Small intestine (tissue), 7 donors: ENCODE results near the gene SMAD5. TPM values are rescaled to one million over a fixed set of nuclear protein-coding genes. Genes with fewer than 3 reads are reported as not detected.

Source experiments
- DNase-seq, 2 donors: peaks; one replicate each; pipeline versions ENCODE4 v3.0.0 to v3.0.0-alpha.2; 2013
- FAIRE-seq: peaks from 2 replicates; lab custom pipeline; 2012; peaks lifted over from hg19 to GRCh38; lab: Jason Lieb, UNC
- H3K27ac ChIP-seq, 3 donors: one replicate each; pipeline ENCODE4 v1.5.1; 2013; ENCODE audit warnings: low read length in 2 of 3, mild to moderate bottlenecking in 2 of 3, control low read depth in 1 of 3, inconsistent platforms in 1 of 3, low read depth in 1 of 3, moderate library complexity in 1 of 3
- H3K27me3 ChIP-seq, 3 donors: one replicate each; pipeline ENCODE4 v1.6.1; 2013; ENCODE audit warnings: low read length in 3 of 3, inconsistent platforms in 1 of 3; ENCODE audit not compliant: control insufficient read depth in 3 of 3, insufficient read depth in 3 of 3
- H3K36me3 ChIP-seq, 3 donors: one replicate each; pipeline ENCODE4 v1.6.1; 2013; ENCODE audit warnings: low read length in 3 of 3, inconsistent platforms in 1 of 3, low read depth in 1 of 3, mild to moderate bottlenecking in 1 of 3, moderate library complexity in 1 of 3; ENCODE audit not compliant: control insufficient read depth in 3 of 3, insufficient read depth in 2 of 3
- H3K4me1 ChIP-seq, 3 donors: one replicate each; pipeline ENCODE4 v1.6.1; 2013; ENCODE audit warnings: low read length in 2 of 3, inconsistent platforms in 1 of 3, low read depth in 1 of 3, mild to moderate bottlenecking in 1 of 3, moderate library complexity in 1 of 3; ENCODE audit not compliant: control insufficient read depth in 3 of 3, insufficient read depth in 2 of 3
- H3K4me3 ChIP-seq, 3 donors: one replicate each; pipeline ENCODE4 v1.5.1; 2013; ENCODE audit warnings: low read length in 3 of 3, control low read depth in 1 of 3, inconsistent platforms in 1 of 3, low read depth in 1 of 3, mild to moderate bottlenecking in 1 of 3, moderate library complexity in 1 of 3
- H3K9me3 ChIP-seq, 2 donors: one replicate each; pipeline ENCODE4 v1.6.1; 2013; ENCODE audit warnings: low read depth in 1 of 2, low read length in 1 of 2; ENCODE audit not compliant: control insufficient read depth in 2 of 2, insufficient read depth in 1 of 2
- WGBS, 3 donors: extraction: QIAGEN DNeasy Blood & Tissue Kit; methylation state at CpG; one replicate each; pipeline ENCODE4 v1.1.7; 2013; 5-methylcytosine and 5-hydroxymethylcytosine counted together
- polyA plus RNA-seq, 4 donors: library from polyadenylated mRNA; stranded (reverse) in 3 of 4; unstranded in 1 of 4; fragments of 200-250 nt in 3 of 4; fragments of 120-200 nt in 1 of 4; gene quantifications; one replicate each; pipeline versions ENCODE4 v1.2.1 to v1.2.3, GENCODE V29; 2013
- donor health status: healthy with polysubstance abuse.
- donor health status: control.
- donor health status: control.
- donor health status: Bipolar disorder and iron deficiency.
- donor health status: healthy.

The SMAD5 gene
- polyA plus RNA-seq, 4 donors: 3.4 to 35.6 (median 9.1) TPM

DNA sequence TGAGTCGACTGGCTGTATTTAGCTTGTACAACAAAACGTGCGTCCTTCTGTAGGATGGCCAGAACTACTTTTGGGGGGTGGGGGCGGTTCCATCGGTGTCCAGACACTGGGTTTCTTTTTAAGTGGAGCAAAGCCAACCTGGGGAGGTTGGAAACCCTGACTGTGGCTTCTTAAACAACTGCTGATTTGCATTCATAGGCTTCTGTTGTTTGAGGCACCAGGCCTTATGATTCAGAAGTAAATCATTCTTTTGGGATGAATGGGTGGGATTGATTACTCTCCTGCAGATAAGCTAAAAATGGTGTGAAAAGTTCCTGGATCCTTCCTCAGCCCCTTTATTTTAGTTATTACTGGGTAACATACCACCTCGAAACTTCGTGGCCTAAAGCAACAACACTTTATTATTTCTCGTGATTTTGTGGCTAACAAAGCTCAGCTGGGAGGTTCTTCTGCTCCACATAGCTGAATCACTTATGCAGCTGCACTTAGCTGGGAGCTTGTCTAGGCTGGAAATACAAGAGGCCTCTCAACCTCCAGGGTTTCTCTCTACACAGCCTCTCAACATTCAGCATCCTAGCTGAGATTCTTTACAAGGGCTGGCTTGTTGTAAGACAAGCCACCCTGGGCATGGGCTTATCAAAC, 72.5 kb downstream of the SMAD5 start:
- H3K27ac ChIP-seq: no peak overlapping the region
- FAIRE-seq (no peak), DNase-seq (no peak)
- peaks cover 0 to 3% (median 0%) of the 10 kb centered on the region in 3 donors for H3K4me1 ChIP-seq
- no peaks in the 10 kb centered on the region for H3K27me3 ChIP-seq
- H3K4me3 ChIP-seq: no peak overlapping the region
- peaks cover 0 to 10% (median 0%) of the 10 kb centered on the region in 3 donors for H3K36me3 ChIP-seq
- WGBS, 3 donors: 92 to 94% (median 94%) methylated on average over 8 of the region's 8 CpGs
- H3K9me3 ChIP-seq: peaks cover 0 to 7% of the 10 kb centered on the region in 2 donors

DNA sequence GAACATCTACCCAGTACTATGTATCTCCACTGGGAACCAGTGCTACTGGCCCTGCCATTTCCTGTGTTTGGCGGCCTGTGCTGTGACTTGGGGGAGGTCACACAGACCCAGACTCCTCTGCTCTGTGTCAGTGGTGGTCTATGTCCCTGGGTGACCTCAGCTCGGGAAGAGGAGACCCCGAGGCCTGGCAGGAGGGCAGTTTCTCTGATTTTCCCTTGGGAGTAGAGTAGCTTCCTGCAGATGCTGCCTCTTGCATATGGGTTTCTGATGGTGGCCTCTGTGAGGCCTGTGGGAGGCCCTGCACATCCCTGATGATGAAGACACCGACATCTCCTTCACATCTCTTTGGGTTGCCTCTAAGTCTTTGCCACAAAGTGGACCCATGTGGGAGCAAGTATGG, 73.3 kb downstream of the SMAD5 start:
- H3K4me1 ChIP-seq: peaks cover 0 to 3% (median 0%) of the 10 kb centered on the region in 3 donors
- no peak overlapping the region for H3K27ac ChIP-seq
- FAIRE-seq (no peak), DNase-seq (no peak)
- peaks cover 0 to 7% of the 10 kb centered on the region in 2 donors for H3K9me3 ChIP-seq
- no peak overlapping the region for H3K4me3 ChIP-seq
- peaks cover 0 to 12% (median 0%) of the 10 kb centered on the region in 3 donors for H3K36me3 ChIP-seq
- H3K27me3 ChIP-seq: no peaks in the 10 kb centered on the region
- WGBS, 3 donors: 79 to 93% (median 85%) methylated on average over 4 of the region's 4 CpGs

DNA sequence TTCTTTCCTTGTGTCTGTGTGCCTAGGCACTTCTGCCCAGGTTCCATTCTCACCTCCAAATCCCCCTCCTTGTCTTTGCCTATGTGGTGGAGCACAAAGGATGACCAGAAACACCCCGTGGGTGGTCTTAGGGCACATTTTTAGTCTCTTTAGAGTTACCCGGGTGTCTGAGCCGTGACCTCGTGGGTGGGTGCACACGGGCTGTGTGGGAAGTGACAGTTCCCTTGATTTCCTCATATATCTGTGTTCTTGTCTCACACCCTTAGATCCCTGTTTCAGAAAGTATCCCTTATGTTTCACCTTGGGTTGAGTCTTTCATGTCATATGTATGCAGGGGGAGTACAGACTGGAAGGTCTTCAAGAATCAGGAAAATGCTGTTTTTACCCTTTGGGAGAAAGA, 73.7 kb downstream of the SMAD5 start:
- Histone ChIP-seq H3K27ac (no peak overlapping the region), H3K27me3 (no peaks in the 10 kb centered on the region), H3K4me3 (no peak overlapping the region), H3K9me3 (peaks cover 0 to 7% of the 10 kb centered on the region in 2 donors), H3K36me3 (peaks cover 0 to 12% (median 0%) of the 10 kb centered on the region in 3 donors), H3K4me1 (peaks cover 0 to 3% (median 0%) of the 10 kb centered on the region in 3 donors)
- FAIRE-seq (no peak), DNase-seq (no peak)
- 75 to 89% (median 75%) methylated on average over 5 of the region's 5 CpGs for WGBS, 3 donors

DNA sequence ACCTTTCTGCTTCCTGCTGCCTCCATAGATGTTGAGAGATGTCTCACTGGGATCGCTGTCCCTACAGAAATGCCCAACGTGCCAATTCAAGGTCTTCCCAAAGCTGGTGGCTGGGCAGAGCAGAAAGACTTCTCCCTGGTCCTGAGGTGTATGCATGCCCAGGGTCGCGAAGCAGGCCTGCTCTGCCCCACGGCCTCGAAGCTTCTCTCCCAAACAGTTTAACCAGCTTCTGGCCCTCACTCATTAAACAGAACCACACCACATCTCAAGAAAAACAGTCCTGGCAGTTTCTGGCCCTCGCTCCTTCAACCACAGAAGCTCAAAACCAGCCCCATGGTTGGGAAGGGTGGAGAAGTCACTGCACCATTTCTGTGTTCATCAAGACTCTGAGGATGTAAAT, 75.0 kb downstream of the SMAD5 start:
- no peak for FAIRE-seq
- peaks cover 0 to 2% (median 0%) of the 10 kb centered on the region in 3 donors for H3K27me3 ChIP-seq
- no peak overlapping the region for H3K27ac ChIP-seq
- H3K4me1 ChIP-seq: peaks cover 0 to 3% (median 0%) of the 10 kb centered on the region in 3 donors
- H3K4me3 ChIP-seq: no peak overlapping the region
- no peak for DNase-seq
- H3K36me3 ChIP-seq: peaks cover 0 to 12% (median 0%) of the 10 kb centered on the region in 3 donors
- peaks cover 0 to 7% of the 10 kb centered on the region in 2 donors for H3K9me3 ChIP-seq
- WGBS, 3 donors: 87 to 93% (median 90%) methylated on average over 7 of the region's 7 CpGs

DNA sequence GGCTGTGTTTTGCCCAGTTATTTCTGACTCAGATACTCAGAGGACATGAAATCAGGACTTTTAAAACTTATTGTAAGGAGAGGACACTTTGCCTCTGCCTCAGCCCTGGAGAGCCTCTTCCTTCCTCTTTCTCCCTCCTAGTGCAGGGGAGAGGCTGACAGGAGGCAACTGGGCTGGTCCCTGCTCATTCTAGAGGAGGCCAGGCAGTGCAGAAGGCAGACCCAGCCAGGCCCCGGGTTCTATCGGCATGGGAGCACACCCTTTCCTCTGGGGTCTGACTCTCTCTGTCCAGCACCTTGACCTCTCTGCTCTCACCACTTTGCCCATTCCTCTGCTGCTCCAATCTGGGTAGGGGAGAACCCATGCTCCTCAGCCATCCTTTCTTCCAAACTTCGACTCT, 76.3 kb downstream of the SMAD5 start:
- no peak for FAIRE-seq
- H3K27me3 ChIP-seq: peaks cover 0 to 2% (median 0%) of the 10 kb centered on the region in 3 donors
- peaks cover 0 to 14% (median 0%) of the 10 kb centered on the region in 3 donors for H3K36me3 ChIP-seq
- H3K4me3 ChIP-seq: no peak overlapping the region
- no peak for DNase-seq
- H3K9me3 ChIP-seq: peaks cover 0 to 7% of the 10 kb centered on the region in 2 donors
- H3K4me1 ChIP-seq: no peaks in the 10 kb centered on the region
- WGBS, 3 donors: 62 to 83% (median 81%) methylated on average over 3 of the region's 3 CpGs
- H3K27ac ChIP-seq: no peak overlapping the region

DNA sequence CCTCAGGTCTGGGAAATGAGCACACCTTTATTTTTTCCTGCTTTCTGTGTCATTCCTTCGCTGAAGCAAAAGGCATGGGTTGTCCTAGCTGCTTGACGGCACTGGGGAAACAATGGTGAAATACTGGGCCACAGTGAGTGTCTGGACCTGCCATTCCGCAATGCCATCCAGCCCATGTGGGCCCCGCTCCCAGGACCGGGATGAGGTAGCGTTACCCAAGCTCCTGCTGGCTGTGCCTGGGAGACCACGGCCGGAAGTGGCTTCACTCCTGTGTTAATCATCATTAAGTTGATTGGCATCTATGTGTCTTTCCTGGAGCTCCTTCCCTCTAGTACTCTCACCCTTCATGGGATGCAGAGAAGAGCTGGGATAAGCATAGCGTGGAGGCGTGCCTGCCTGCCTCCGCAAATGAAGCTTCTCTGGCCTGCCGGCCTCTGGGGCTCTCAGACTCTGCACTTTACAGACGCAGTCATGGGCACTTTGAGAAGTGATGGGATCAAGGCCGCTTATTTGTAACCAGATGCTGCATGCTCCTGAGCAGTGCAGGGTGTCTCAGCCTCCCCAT, 76.8 kb downstream of the SMAD5 start:
- H3K27me3 ChIP-seq: peaks cover 0 to 2% (median 0%) of the 10 kb centered on the region in 3 donors
- H3K4me1 ChIP-seq: no peaks in the 10 kb centered on the region
- H3K9me3 ChIP-seq: peaks cover 0 to 7% of the 10 kb centered on the region in 2 donors
- no peak for DNase-seq
- no peak overlapping the region for H3K4me3 ChIP-seq
- H3K27ac ChIP-seq: no peak overlapping the region
- peaks cover 0 to 14% (median 0%) of the 10 kb centered on the region in 3 donors for H3K36me3 ChIP-seq
- 92 to 95% (median 95%) methylated on average over 14 of the region's 14 CpGs for WGBS, 3 donors
- no peak for FAIRE-seq

DNA sequence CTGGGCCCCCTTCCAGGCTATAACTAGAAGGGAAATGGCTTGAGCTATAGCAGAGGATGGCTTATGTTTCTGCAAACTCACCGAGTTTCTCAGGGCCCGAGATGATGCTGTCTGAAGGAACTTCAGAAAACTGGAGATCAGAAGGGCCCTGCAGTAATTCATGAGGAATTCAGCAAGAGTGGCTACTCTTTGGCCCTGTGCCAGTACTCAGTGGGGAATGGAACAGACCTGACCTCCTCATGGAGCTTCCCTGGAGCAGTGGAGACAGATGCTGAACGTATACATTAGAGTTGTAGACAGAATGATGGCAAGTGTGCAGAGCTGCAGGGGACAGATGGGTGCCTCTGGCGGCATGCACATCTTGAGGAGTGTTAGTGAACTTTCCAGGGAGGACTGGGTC, 77.6 kb downstream of the SMAD5 start:
- Histone ChIP-seq H3K36me3 (peaks cover 0 to 21% (median 0%) of the 10 kb centered on the region in 3 donors), H3K27me3 (peaks cover 0 to 2% (median 0%) of the 10 kb centered on the region in 3 donors), H3K27ac (no peak overlapping the region), H3K4me3 (no peak overlapping the region), H3K4me1 (no peaks in the 10 kb centered on the region), H3K9me3 (peaks cover 0 to 3% of the 10 kb centered on the region in 2 donors)
- FAIRE-seq: no peak
- no peak for DNase-seq
- WGBS, 3 donors: 76 to 88% (median 84%) methylated on average over 4 of the region's 4 CpGs

DNA sequence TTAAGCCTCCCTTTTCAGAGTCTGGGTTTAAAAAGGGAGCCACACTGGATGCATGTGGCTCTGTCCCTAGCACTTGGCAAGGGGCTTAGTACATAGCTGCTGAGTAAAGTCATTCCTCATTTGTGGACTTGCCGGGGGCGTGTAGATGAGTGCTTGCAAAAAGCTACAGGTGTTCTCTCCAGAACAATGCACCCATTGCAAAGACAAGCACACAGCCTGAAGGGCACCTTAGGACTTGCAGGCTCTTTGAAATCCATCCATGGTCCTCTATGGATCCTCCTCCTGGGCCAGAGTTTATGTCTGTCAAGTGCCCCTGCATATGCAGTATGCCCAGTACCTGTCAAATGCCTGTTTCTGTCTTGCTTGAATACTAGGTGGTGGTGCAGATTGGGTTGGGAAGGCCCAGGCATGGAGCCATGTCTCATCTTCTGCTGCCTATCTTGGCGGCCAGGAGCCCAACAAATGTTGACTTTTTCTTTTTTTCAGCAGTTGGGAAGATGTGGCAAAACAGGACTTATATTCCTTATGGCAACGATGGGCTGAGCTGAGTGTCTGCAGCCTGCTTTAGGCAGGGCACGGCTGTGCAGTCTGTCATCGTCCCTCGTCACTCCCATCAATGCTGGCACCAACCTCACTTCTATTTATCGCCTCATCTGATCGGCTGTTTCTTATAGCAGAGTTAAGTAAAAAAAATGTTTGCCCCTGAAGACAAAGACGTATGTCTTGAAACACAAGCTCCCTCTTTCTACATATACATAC, 78.8 kb downstream of the SMAD5 start:
- Histone ChIP-seq H3K27me3 (peaks cover 0 to 2% (median 0%) of the 10 kb centered on the region in 3 donors), H3K9me3 (no peaks in the 10 kb centered on the region), H3K4me3 (no peak overlapping the region), H3K36me3 (peaks cover 0 to 27% (median 0%) of the 10 kb centered on the region in 3 donors), H3K27ac (no peak overlapping the region), H3K4me1 (no peaks in the 10 kb centered on the region)
- WGBS, 3 donors: 83 to 84% (median 83%) methylated on average over 10 of the region's 10 CpGs
- DNase-seq (no peak), FAIRE-seq (no peak)
